ENCODE results near the gene DNAJC11. TPM values are rescaled to one million over a fixed set of nuclear protein-coding genes. Genes with fewer than 3 reads are reported as not detected.
A peak's percentile ranks its signal among the peaks of the same experiment; 100 is the strongest.

Gene DNAJC11
- total and polyA plus RNA-seq, 4 experiments from 2014 or later: 10.5 to 41.6 (median 31.7) TPM

DNA sequence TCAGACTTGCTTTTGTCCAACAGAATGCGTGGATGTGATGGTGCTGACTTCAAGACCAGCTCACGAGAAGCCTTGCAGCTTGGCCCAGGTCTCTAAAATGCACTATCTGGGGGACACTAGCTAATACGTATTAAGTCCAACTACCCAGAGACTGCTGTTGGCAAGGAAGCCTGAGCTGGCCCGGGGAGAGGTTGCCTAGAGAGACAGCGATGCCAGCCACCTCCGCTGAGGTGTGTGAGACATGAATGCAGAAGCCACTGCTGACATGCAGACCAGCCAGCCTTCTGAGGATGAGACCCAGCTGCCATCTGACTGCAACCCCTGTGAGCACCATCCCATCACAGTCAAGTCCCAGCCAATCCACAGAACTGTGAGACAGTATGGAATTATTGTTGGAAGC, 44.5 kb downstream of the DNAJC11 start:
- H3K4me3 Mint-ChIP-seq: no peak overlapping the region
- CTCF ChIA-PET (ENCODE audit: partially characterized antibody): interaction anchor here (3.0 kb wide), 1 partner anchor 10 kb away, joined by 10 read pairs; no protein-coding TSS in a partner anchor

GRCh38 chr1:6653436-6654290, 48.0 kb downstream of the DNAJC11 start:
- Histone ChIP-seq H3K27me3 (ENCODE audit: insufficient read depth, low read length) (no peaks in the 10 kb centered on the region), H3K27ac (ENCODE audit: low read depth, low read length) (no peak overlapping the region), H3K36me3 (ENCODE audit: insufficient read depth, low read length) (peaks cover 26% of the 10 kb centered on the region), H3K4me1 (ENCODE audit: insufficient read depth, low read length) (peaks cover 3% of the 10 kb centered on the region), H3K4me3 (ENCODE audit: low read length in 2 of 2) (no peak overlapping the region), H3K9me3 (ENCODE audit: control insufficient read depth in 1 of 2, low read length in 2 of 2) (no peaks in the 10 kb centered on the region)
- DNase-seq: no peak
- POLR2A ChIA-PET (ENCODE audit: partially characterized antibody): interaction anchor here (0.8 kb wide), 1 partner anchor 193 kb away, joined by 3 read pairs; no protein-coding TSS in a partner anchor
- CTCF ChIA-PET (ENCODE audit: partially characterized antibody): interaction anchor here (1.2 kb wide), 1 partner anchor 99 kb away, joined by 4 read pairs; the partner anchor contains the start of genes NOL9 and TAS1R1
- no peak overlapping the region for H3K4me3 Mint-ChIP-seq
- peaks cover 0 to 3% (median under 1%) of the 10 kb centered on the region in 4 donors for H3K4me1 Mint-ChIP-seq
- peak overlapping the region in 2 of 7 donors; percentile 36 for H3K27ac Mint-ChIP-seq
- H3K9me3 Mint-ChIP-seq: no peaks in the 10 kb centered on the region
- no peaks in the 10 kb centered on the region for H3K27me3 Mint-ChIP-seq
- intact Hi-C loops (cut with micrococcal nuclease): no loop called here
- H3K36me3 Mint-ChIP-seq: peaks cover 12 to 24% of the 10 kb centered on the region in 2 donors

More for the DNA sequence above, 44.5 kb downstream of the DNAJC11 start:
- DNase-seq: no peak
- POLR2A ChIA-PET (ENCODE audit: partially characterized antibody): no interaction called here
- Histone ChIP-seq H3K4me1 (ENCODE audit: insufficient read depth, low read length) (peaks cover 3% of the 10 kb centered on the region), H3K27me3 (ENCODE audit: insufficient read depth, low read length) (no peaks in the 10 kb centered on the region), H3K4me3 (ENCODE audit: low read length in 2 of 2) (no peak overlapping the region), H3K9me3 (ENCODE audit: control insufficient read depth in 1 of 2, low read length in 2 of 2) (no peaks in the 10 kb centered on the region), H3K36me3 (ENCODE audit: insufficient read depth, low read length) (peaks cover 18% of the 10 kb centered on the region), H3K27ac (ENCODE audit: low read depth, low read length) (no peak overlapping the region)
- peak overlapping the region in 2 of 7 donors; percentile 29 to 48 for H3K27ac Mint-ChIP-seq
- H3K27me3 Mint-ChIP-seq: no peaks in the 10 kb centered on the region
- H3K4me1 Mint-ChIP-seq: peaks cover 2 to 16% (median 4%) of the 10 kb centered on the region in 4 donors
- H3K9me3 Mint-ChIP-seq: no peaks in the 10 kb centered on the region
- peaks cover 12 to 22% of the 10 kb centered on the region in 2 donors for H3K36me3 Mint-ChIP-seq
- intact Hi-C loops (cut with micrococcal nuclease): no loop called here

DNA sequence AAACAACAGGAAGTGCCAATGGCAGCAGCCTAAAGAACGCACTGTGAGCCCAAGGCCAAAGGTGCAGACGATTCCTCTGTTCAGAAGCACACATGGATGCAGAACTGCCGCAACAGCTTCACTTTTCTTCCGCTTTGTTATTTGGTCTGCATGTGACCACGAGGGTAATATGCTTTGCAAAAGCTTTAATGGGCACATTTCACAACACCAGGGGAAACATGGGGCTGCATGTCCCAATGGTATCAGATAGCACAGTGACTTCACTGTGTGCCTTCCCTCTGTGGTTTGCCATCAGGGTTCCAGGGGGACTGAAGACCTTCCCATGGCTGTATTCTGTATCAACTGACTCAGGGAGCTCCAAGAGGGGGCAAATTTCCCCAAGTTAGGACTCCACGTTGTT, 48.6 kb downstream of the DNAJC11 start:
- Histone ChIP-seq H3K4me3 (ENCODE audit: low read length in 2 of 2) (no peak overlapping the region), H3K4me1 (ENCODE audit: insufficient read depth, low read length) (peaks cover 3% of the 10 kb centered on the region), H3K27me3 (ENCODE audit: insufficient read depth, low read length) (no peaks in the 10 kb centered on the region), H3K36me3 (ENCODE audit: insufficient read depth, low read length) (peaks cover 26% of the 10 kb centered on the region), H3K27ac (ENCODE audit: low read depth, low read length) (no peak overlapping the region), H3K9me3 (ENCODE audit: control insufficient read depth in 1 of 2, low read length in 2 of 2) (no peaks in the 10 kb centered on the region)
- Mint-ChIP-seq H3K4me1 (peaks cover 0 to 3% (median under 1%) of the 10 kb centered on the region in 4 donors), H3K27me3 (no peaks in the 10 kb centered on the region), H3K27ac (no peak overlapping the region), H3K9me3 (no peaks in the 10 kb centered on the region), H3K36me3 (peaks cover 12 to 23% of the 10 kb centered on the region in 2 donors), H3K4me3 (no peak overlapping the region)
- intact Hi-C loops (cut with micrococcal nuclease): no loop called here
- DNase-seq: no peak
- ChIA-PET CTCF (ENCODE audit: partially characterized antibody) (interaction anchor here (1.2 kb wide), 1 partner anchor 98 kb away, joined by 4 read pairs; the partner anchor contains the start of genes NOL9 and TAS1R1), POLR2A (ENCODE audit: partially characterized antibody) (no interaction called here)

GRCh38 chr1:6651909-6652308, 49.7 kb downstream of the DNAJC11 start:
- ChIA-PET POLR2A (ENCODE audit: partially characterized antibody) (no interaction called here), CTCF (ENCODE audit: partially characterized antibody) (interaction anchor here (9.9 kb wide), 1 partner anchor 163 kb away, joined by 158 read pairs; the partner anchor contains the start of gene PLEKHG5)
- peaks cover 1% of the 10 kb centered on the region for H3K4me1 ChIP-seq (ENCODE audit: insufficient read depth, low read length)
- peaks cover 26% of the 10 kb centered on the region for H3K36me3 ChIP-seq (ENCODE audit: insufficient read depth, low read length)
- Mint-ChIP-seq H3K27ac (peak overlapping the region in 1 of 7 donors; percentile 59), H3K4me1 (peaks cover 0 to 2% (median under 1%) of the 10 kb centered on the region in 4 donors), H3K9me3 (no peaks in the 10 kb centered on the region), H3K27me3 (no peaks in the 10 kb centered on the region), H3K4me3 (no peak overlapping the region), H3K36me3 (peaks cover 12 to 22% of the 10 kb centered on the region in 2 donors)
- DNase-seq: no peak
- H3K27me3 ChIP-seq (ENCODE audit: insufficient read depth, low read length): no peaks in the 10 kb centered on the region
- H3K4me3 ChIP-seq (ENCODE audit: low read length in 2 of 2): no peak overlapping the region
- H3K27ac ChIP-seq (ENCODE audit: low read depth, low read length): no peak overlapping the region
- intact Hi-C loops (cut with micrococcal nuclease): no loop called here
- H3K9me3 ChIP-seq (ENCODE audit: control insufficient read depth in 1 of 2, low read length in 2 of 2): no peaks in the 10 kb centered on the region

GRCh38 chr1:6648556-6648955, 53.1 kb downstream of the DNAJC11 start:
- no peaks in the 10 kb centered on the region for H3K9me3 ChIP-seq (ENCODE audit: control insufficient read depth in 1 of 2, low read length in 2 of 2)
- CTCF ChIA-PET (ENCODE audit: partially characterized antibody): interaction anchor here (0.9 to 9.9 kb wide), 4 partner anchors 94 to 226 kb away, joined by 3 to 158 read pairs (median 31); partner anchors contain the start of genes NOL9, PLEKHG5 and TAS1R1
- Mint-ChIP-seq H3K4me1 (peaks cover 0 to 5% (median 3%) of the 10 kb centered on the region in 4 donors), H3K36me3 (peaks cover 10 to 30% of the 10 kb centered on the region in 2 donors), H3K9me3 (no peaks in the 10 kb centered on the region), H3K27me3 (no peaks in the 10 kb centered on the region), H3K27ac (no peak overlapping the region), H3K4me3 (no peak overlapping the region)
- intact Hi-C loops (cut with micrococcal nuclease): no loop called here
- DNase-seq: no peak
- POLR2A ChIA-PET (ENCODE audit: partially characterized antibody): interaction anchor here (1.0 kb wide), 1 partner anchor 149 kb away, joined by 3 read pairs; no protein-coding TSS in a partner anchor
- H3K4me3 ChIP-seq (ENCODE audit: low read length in 2 of 2): no peak overlapping the region
- H3K36me3 ChIP-seq (ENCODE audit: insufficient read depth, low read length): peaks cover 25% of the 10 kb centered on the region
- no peaks in the 10 kb centered on the region for H3K27me3 ChIP-seq (ENCODE audit: insufficient read depth, low read length)
- H3K27ac ChIP-seq (ENCODE audit: low read depth, low read length): no peak overlapping the region
- H3K4me1 ChIP-seq (ENCODE audit: insufficient read depth, low read length): peaks cover 6% of the 10 kb centered on the region

GRCh38 chr1:6646499-6647148, 55.0 kb downstream of the DNAJC11 start:
- Histone ChIP-seq H3K27ac (ENCODE audit: low read depth, low read length) (no peak overlapping the region), H3K9me3 (ENCODE audit: control insufficient read depth in 1 of 2, low read length in 2 of 2) (no peaks in the 10 kb centered on the region), H3K4me3 (ENCODE audit: low read length in 2 of 2) (no peak overlapping the region), H3K4me1 (ENCODE audit: insufficient read depth, low read length) (peaks cover 6% of the 10 kb centered on the region), H3K27me3 (ENCODE audit: insufficient read depth, low read length) (no peaks in the 10 kb centered on the region), H3K36me3 (ENCODE audit: insufficient read depth, low read length) (peaks cover 16% of the 10 kb centered on the region)
- Mint-ChIP-seq H3K4me1 (peaks cover 0 to 5% (median 3%) of the 10 kb centered on the region in 4 donors), H3K27me3 (no peaks in the 10 kb centered on the region), H3K9me3 (no peaks in the 10 kb centered on the region), H3K36me3 (peaks cover 12 to 30% of the 10 kb centered on the region in 2 donors), H3K4me3 (no peak overlapping the region), H3K27ac (peak overlapping the region in 2 of 7 donors; percentile 10 to 19)
- POLR2A ChIA-PET (ENCODE audit: partially characterized antibody): interaction anchor here (1.0 to 1.4 kb wide), 3 partner anchors 44 to 92 kb away, joined by 3 to 4 read pairs (median 4); partner anchors contain the start of genes NOL9 and ZBTB48
- intact Hi-C loops (cut with micrococcal nuclease): loop anchor here (1.0 to 2.0 kb wide), 5 partner anchors 22 to 223 kb away; partner anchors contain the start of genes NOL9 and THAP3
- DNase-seq: peak in 4 of 5 donors; percentile 53 to 59 (median 56)
- CTCF ChIA-PET (ENCODE audit: partially characterized antibody): interaction anchor here (0.7 to 9.9 kb wide), 35 partner anchors 9 to 400 kb away, joined by 3 to 158 read pairs (median 4); partner anchors contain the start of genes KLHL21, NOL9, PLEKHG5 and TAS1R1

Measured in CD4-positive, alpha-beta memory T cell (primary cell).